Measurements from ENCODE around the gene SPG11. TPM values are rescaled to one million over a fixed set of nuclear protein-coding genes. Genes with fewer than 3 reads are reported as not detected.

The SPG11 gene
- total RNA-seq, 2 donors from 2014 or later: 60.2 to 61.6 TPM

DNA sequence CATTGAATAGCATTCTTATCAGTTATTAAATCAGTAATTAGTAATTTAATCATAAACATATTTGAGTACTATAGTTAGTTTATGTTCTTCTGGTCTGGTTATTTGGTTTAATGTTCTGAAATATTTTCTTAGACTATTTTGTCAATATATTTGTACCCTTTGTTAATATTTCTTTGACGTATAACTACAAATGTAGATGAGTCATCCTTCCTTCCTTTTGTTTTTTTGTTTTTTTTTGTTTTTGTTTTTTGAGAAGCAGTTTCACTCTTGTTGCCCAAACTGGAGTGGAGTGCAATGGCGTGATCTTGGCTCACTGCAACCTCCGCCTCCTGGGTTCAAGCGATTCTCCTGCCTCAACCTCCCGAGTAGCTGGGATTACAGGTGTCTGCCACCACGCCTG is 143.9 kb downstream of the SPG11 start:
- H3K27ac Mint-ChIP-seq: no peak overlapping the region
- Histone ChIP-seq H3K4me3 (ENCODE audit: low read length) (no peak overlapping the region), H3K27me3 (ENCODE audit: control insufficient read depth, insufficient read depth, low read length, poor library complexity, severe bottlenecking) (no peaks in the 10 kb centered on the region), H3K9me3 (ENCODE audit: control insufficient read depth, low read length) (no peaks in the 10 kb centered on the region), H3K36me3 (ENCODE audit: control insufficient read depth, insufficient read depth, low read length) (peaks cover 84% of the 10 kb centered on the region), H3K9ac (ENCODE audit: extremely low read depth, low read length, poor library complexity, severe bottlenecking) (no peak overlapping the region), H3K27ac (ENCODE audit: low read depth, low read length) (no peak overlapping the region), H3K4me1 (ENCODE audit: control insufficient read depth, insufficient read depth, low read length) (no peaks in the 10 kb centered on the region)
- H3K27me3 Mint-ChIP-seq (ENCODE audit: insufficient read depth): no peaks in the 10 kb centered on the region
- 91 to 97% methylated on average over 3 to 6 of the region's 6 CpGs for WGBS, 2 experiments (ENCODE audit: insufficient coverage in 1 of 2, insufficient read length in 1 of 2)
- H3K36me3 Mint-ChIP-seq (ENCODE audit: low read depth): peaks cover 64% of the 10 kb centered on the region
- no peak overlapping the region for H3K4me3 Mint-ChIP-seq
- H3K4me1 Mint-ChIP-seq: no peaks in the 10 kb centered on the region
- TF ChIP-seq, protein P1, sequence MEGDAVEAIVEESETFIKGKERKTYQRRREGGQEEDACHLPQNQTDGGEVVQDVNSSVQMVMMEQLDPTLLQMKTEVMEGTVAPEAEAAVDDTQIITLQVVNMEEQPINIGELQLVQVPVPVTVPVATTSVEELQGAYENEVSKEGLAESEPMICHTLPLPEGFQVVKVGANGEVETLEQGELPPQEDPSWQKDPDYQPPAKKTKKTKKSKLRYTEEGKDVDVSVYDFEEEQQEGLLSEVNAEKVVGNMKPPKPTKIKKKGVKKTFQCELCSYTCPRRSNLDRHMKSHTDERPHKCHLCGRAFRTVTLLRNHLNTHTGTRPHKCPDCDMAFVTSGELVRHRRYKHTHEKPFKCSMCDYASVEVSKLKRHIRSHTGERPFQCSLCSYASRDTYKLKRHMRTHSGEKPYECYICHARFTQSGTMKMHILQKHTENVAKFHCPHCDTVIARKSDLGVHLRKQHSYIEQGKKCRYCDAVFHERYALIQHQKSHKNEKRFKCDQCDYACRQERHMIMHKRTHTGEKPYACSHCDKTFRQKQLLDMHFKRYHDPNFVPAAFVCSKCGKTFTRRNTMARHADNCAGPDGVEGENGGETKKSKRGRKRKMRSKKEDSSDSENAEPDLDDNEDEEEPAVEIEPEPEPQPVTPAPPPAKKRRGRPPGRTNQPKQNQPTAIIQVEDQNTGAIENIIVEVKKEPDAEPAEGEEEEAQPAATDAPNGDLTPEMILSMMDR (conservative IDR thresholded peaks at IDR 0.05): no peak
- DNase-seq: no peak
- no peaks in the 10 kb centered on the region for H3K9me3 Mint-ChIP-seq

DNA sequence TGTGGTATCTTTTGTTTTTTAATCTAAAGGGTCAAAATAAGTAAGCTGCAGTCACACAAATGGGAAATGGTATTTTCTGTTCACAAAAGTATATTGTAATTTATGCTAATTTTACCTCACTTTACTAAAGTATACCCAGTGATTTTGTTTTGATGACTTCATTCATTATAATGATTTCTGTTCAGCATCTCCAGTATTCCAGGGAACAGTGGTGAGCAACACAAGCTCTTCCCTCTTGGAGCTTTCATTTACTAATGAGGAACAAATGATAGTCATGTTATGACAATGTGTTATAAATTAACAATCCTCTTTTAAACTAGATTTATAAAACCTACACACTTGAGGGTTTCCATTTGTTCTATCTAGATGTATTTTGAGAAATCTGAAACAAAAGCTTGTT is 147.0 kb downstream of the SPG11 start:
- H3K4me3 Mint-ChIP-seq: no peak overlapping the region

More for the DNA sequence above, 147.0 kb downstream of the SPG11 start:
- H3K27ac Mint-ChIP-seq: no peak overlapping the region
- Histone ChIP-seq H3K4me3 (ENCODE audit: low read length) (no peak overlapping the region), H3K9ac (ENCODE audit: extremely low read depth, low read length, poor library complexity, severe bottlenecking) (no peak overlapping the region), H3K36me3 (ENCODE audit: control insufficient read depth, insufficient read depth, low read length) (peaks cover 62% of the 10 kb centered on the region), H3K27ac (ENCODE audit: low read depth, low read length) (no peak overlapping the region), H3K9me3 (ENCODE audit: control insufficient read depth, low read length) (no peaks in the 10 kb centered on the region), H3K4me1 (ENCODE audit: control insufficient read depth, insufficient read depth, low read length) (no peaks in the 10 kb centered on the region), H3K27me3 (ENCODE audit: control insufficient read depth, insufficient read depth, low read length, poor library complexity, severe bottlenecking) (no peaks in the 10 kb centered on the region)
- H3K27me3 Mint-ChIP-seq (ENCODE audit: insufficient read depth): no peaks in the 10 kb centered on the region
- H3K36me3 Mint-ChIP-seq (ENCODE audit: low read depth): peaks cover 57% of the 10 kb centered on the region
- DNase-seq: no peak
- TF ChIP-seq, protein P1 (conservative IDR thresholded peaks at IDR 0.05): no peak
- no peaks in the 10 kb centered on the region for H3K9me3 Mint-ChIP-seq
- H3K4me1 Mint-ChIP-seq: peaks cover 3% of the 10 kb centered on the region

Other genes with a start within 250 kb of the SPG11 start
- 10 to 100 TPM; 71.1 to 74.3 TPM for gene CTDSPL2, start 236.0 kb downstream of the SPG11 start, total RNA-seq
- gene EIF3J, start 126.5 kb downstream of the SPG11 start, total RNA-seq: 10 to 100 TPM; 71.4 to 76.5 TPM
- gene PATL2, start 47.7 kb upstream of the SPG11 start, total RNA-seq: under 1 TPM in 1 of 2 donors, not detected in 1; 0.26 TPM
- gene B2M, start 47.9 kb upstream of the SPG11 start, total RNA-seq: 10 to 100 TPM; 66.5 to 74.3 TPM
- 10 to 100 TPM in 1 of 2 donors, 1 to 10 TPM in 1; 5.7 to 13.1 TPM for gene TRIM69, start 72.9 kb upstream of the SPG11 start, total RNA-seq